ENCODE measurements around the gene ARFGAP3. TPM values are rescaled to one million over a fixed set of nuclear protein-coding genes. Genes with fewer than 3 reads are reported as not detected.

Gene ARFGAP3
- polyA plus RNA-seq, 3 donors: 23.1 to 59.1 (median 27.9) TPM

GRCh38 chr22:42836026-42836425 lies 21.0 kb downstream of the ARFGAP3 start:
- 97 to 100% (median 97%) methylated on average over 5 of the region's 5 CpGs for WGBS, 3 donors
- no peak overlapping the region for H3K27ac ChIP-seq (ENCODE audit: low read depth, low read length)

GRCh38 chr22:42834177-42834949 lies 22.7 kb downstream of the ARFGAP3 start:
- 56 to 87% (median 80%) methylated on average over 5 of the region's 5 CpGs for WGBS, 3 donors
- H3K27ac ChIP-seq (ENCODE audit: low read depth, low read length): no peak overlapping the region

- no peak overlapping the region for H3K27ac ChIP-seq (ENCODE audit: low read depth, low read length)
Observed at GRCh38 chr22:42833104-42833503, 24.0 kb downstream of the ARFGAP3 start.

- H3K27ac ChIP-seq (ENCODE audit: low read depth, low read length): no peak overlapping the region
- 91 to 98% (median 94%) methylated on average over 4 of the region's 4 CpGs for WGBS, 3 donors
Observed at GRCh38 chr22:42831712-42832111, 25.4 kb downstream of the ARFGAP3 start.

- 86 to 91% (median 89%) methylated on average over 5 of the region's 5 CpGs for WGBS, 3 donors
- H3K27ac ChIP-seq (ENCODE audit: low read depth, low read length): no peak overlapping the region
Observed at GRCh38 chr22:42830161-42830560, 26.9 kb downstream of the ARFGAP3 start.

GRCh38 chr22:42829302-42829701 lies 27.8 kb downstream of the ARFGAP3 start:
- WGBS, 3 donors: 46 to 87% (median 78%) methylated on average over 3 of the region's 3 CpGs
- H3K27ac ChIP-seq (ENCODE audit: low read depth, low read length): no peak overlapping the region

GRCh38 chr22:42825796-42826195 lies 31.3 kb downstream of the ARFGAP3 start:
- 73 to 85% (median 79%) methylated on average over 3 of the region's 3 CpGs for WGBS, 3 donors
- H3K27ac ChIP-seq (ENCODE audit: low read depth, low read length): no peak overlapping the region

GRCh38 chr22:42821386-42821785 lies 35.7 kb downstream of the ARFGAP3 start:
- no peak overlapping the region for H3K27ac ChIP-seq (ENCODE audit: low read depth, low read length)
- WGBS, 3 donors: 96 to 98% (median 96%) methylated on average over 3 of the region's 3 CpGs

- WGBS, 3 donors: 28 to 58% (median 49%) methylated on average over 9 of the region's 9 CpGs
- H3K27ac ChIP-seq (ENCODE audit: low read depth, low read length): no peak overlapping the region
Observed at GRCh38 chr22:42820045-42820763, 36.9 kb downstream of the ARFGAP3 start.

- H3K27ac ChIP-seq (ENCODE audit: low read depth, low read length): no peak overlapping the region
- 57 to 71% (median 70%) methylated on average over 9 of the region's 9 CpGs for WGBS, 3 donors
Observed at GRCh38 chr22:42819412-42820044, 37.5 kb downstream of the ARFGAP3 start.

GRCh38 chr22:42817556-42817955 lies 39.5 kb downstream of the ARFGAP3 start:
- WGBS, 3 donors: 56 to 86% (median 84%) methylated on average over 3 of the region's 3 CpGs
- no peak overlapping the region for H3K27ac ChIP-seq (ENCODE audit: low read depth, low read length)

GRCh38 chr22:42816336-42816735 lies 40.7 kb downstream of the ARFGAP3 start:
- 74 to 95% (median 95%) methylated on average over 3 of the region's 3 CpGs for WGBS, 3 donors
- no peak overlapping the region for H3K27ac ChIP-seq (ENCODE audit: low read depth, low read length)

GRCh38 chr22:42814616-42815015 lies 42.5 kb downstream of the ARFGAP3 start:
- 82 to 88% (median 84%) methylated on average over 2 of the region's 2 CpGs for WGBS, 3 donors
- no peak overlapping the region for H3K27ac ChIP-seq (ENCODE audit: low read depth, low read length)

- H3K27ac ChIP-seq (ENCODE audit: low read depth, low read length): no peak overlapping the region
- WGBS, 3 donors: 22 to 57% (median 55%) methylated on average over 2 of the region's 2 CpGs
Observed at GRCh38 chr22:42814215-42814614, 42.9 kb downstream of the ARFGAP3 start.

GRCh38 chr22:42813501-42813900 lies 43.6 kb downstream of the ARFGAP3 start:
- 77 to 87% (median 85%) methylated on average over 7 of the region's 7 CpGs for WGBS, 3 donors
- no peak overlapping the region for H3K27ac ChIP-seq (ENCODE audit: low read depth, low read length)

- no peak overlapping the region for H3K27ac ChIP-seq (ENCODE audit: low read depth, low read length)
- WGBS, 3 donors: 61 to 77% (median 76%) methylated on average over 2 of the region's 2 CpGs
Observed at GRCh38 chr22:42811459-42811858, 45.6 kb downstream of the ARFGAP3 start.

- H3K27ac ChIP-seq (ENCODE audit: low read depth, low read length): no peak overlapping the region
- WGBS, 3 donors: 57 to 86% (median 58%) methylated on average over 3 of the region's 3 CpGs
Observed at GRCh38 chr22:42808521-42808920, 48.6 kb downstream of the ARFGAP3 start.

- no peak overlapping the region for H3K27ac ChIP-seq (ENCODE audit: low read depth, low read length)
- 76 to 84% (median 77%) methylated on average over 6 of the region's 6 CpGs for WGBS, 3 donors
Observed at GRCh38 chr22:42807185-42807584, 49.9 kb downstream of the ARFGAP3 start.

Data from adipose tissue (tissue), 3 donors.